Measurements from ENCODE around the gene POLR1H. TPM values are rescaled to one million over a fixed set of nuclear protein-coding genes. Genes with fewer than 3 reads are reported as not detected.

Gene POLR1H
- total RNA-seq, 1 experiment from 2014 or later = 31.9 TPM

DNA sequence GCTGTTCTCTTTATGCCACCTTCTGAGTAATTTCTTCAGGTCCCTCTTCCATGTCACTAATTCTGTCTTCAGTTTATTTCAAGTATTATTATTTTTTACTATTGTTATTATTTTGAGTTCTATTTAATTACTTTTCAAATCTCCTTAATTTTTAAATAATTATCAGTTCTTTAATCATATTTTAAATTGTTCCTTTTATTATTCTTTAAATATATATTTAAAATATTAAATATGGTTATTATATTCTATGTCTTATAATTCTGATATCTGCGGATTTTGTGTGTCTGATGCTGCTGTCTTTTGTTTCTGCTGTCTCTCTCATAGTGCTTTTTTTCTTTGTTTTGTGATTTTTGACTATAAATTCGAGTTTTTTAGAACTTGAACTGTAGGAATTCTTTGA is 2.2 kb downstream of the POLR1H start:
- H3K56ac ChIP-seq (ENCODE audit: insufficient read length, low read depth, low read length) = no peak overlapping the region
- H3K27ac Mint-ChIP-seq = no peak overlapping the region
- no peak overlapping the region for H3K4ac ChIP-seq (ENCODE audit: low read depth, low read length)
- H3K23ac ChIP-seq (ENCODE audit: insufficient read length, low read depth, low read length) = no peak overlapping the region
- H2BK5ac ChIP-seq (ENCODE audit: insufficient read length, low read length) = no peak overlapping the region
- no CpG with 5 or more reads among the region's 2 CpGs for WGBS (ENCODE audit: extremely low coverage, insufficient read length, low lambda C conversion rate)
- H2AFZ ChIP-seq (ENCODE audit: low read length) = no peak overlapping the region
- H2BK120ac ChIP-seq (ENCODE audit: low read depth, low read length, poor library complexity, severe bottlenecking) = no peak overlapping the region
- H3K9ac ChIP-seq (ENCODE audit: extremely low read depth, insufficient read length, low read length) = no peak overlapping the region
- H2BK12ac ChIP-seq (ENCODE audit: insufficient read length, low read depth, low read length) = no peak overlapping the region
- H3K14ac ChIP-seq (ENCODE audit: insufficient read depth, low read length) = no peak overlapping the region
- no peaks in the 10 kb centered on the region for H3K9me3 ChIP-seq (ENCODE audit: control insufficient read depth, low read depth, low read length)
- no peak overlapping the region for H4K8ac ChIP-seq (replicated peaks; ENCODE audit: insufficient read length, low read depth, low read length)
- no peak overlapping the region for H2AK5ac ChIP-seq (ENCODE audit: insufficient read length, low read length)
- TF ChIP-seq, protein P1, sequence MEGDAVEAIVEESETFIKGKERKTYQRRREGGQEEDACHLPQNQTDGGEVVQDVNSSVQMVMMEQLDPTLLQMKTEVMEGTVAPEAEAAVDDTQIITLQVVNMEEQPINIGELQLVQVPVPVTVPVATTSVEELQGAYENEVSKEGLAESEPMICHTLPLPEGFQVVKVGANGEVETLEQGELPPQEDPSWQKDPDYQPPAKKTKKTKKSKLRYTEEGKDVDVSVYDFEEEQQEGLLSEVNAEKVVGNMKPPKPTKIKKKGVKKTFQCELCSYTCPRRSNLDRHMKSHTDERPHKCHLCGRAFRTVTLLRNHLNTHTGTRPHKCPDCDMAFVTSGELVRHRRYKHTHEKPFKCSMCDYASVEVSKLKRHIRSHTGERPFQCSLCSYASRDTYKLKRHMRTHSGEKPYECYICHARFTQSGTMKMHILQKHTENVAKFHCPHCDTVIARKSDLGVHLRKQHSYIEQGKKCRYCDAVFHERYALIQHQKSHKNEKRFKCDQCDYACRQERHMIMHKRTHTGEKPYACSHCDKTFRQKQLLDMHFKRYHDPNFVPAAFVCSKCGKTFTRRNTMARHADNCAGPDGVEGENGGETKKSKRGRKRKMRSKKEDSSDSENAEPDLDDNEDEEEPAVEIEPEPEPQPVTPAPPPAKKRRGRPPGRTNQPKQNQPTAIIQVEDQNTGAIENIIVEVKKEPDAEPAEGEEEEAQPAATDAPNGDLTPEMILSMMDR (conservative IDR thresholded peaks at IDR 0.05) = no peak
- H3K79me2 ChIP-seq (ENCODE audit: insufficient read depth, low read length) = no peaks in the 10 kb centered on the region
- no peak overlapping the region for H3K18ac ChIP-seq (ENCODE audit: insufficient read length, low read depth, low read length)
- no peaks in the 10 kb centered on the region; a peak in 1 of 5 replicates for H3K9me3 Mint-ChIP-seq
- H3K36me3 Mint-ChIP-seq (ENCODE audit: insufficient read depth in 1 of 3, low read depth in 3 of 3) = peaks cover 1 to 10% (median 10%) of the 10 kb centered on the region in 3 experiments; a peak in 6 of 7 replicates
- peak overlapping the region in 1 of 2 experiments; percentile 15; a peak in 1 of 5 replicates for H3K4me3 Mint-ChIP-seq
- no peak overlapping the region for H3K27ac ChIP-seq (ENCODE audit: insufficient read length, low read depth, low read length)
- no peak for DNase-seq
- no peak overlapping the region for H2BK20ac ChIP-seq (ENCODE audit: low read depth, low read length, poor library complexity, severe bottlenecking)
- no peak overlapping the region for H3T11ph ChIP-seq (ENCODE audit: low read length)
- no peak overlapping the region for H2BK15ac ChIP-seq (ENCODE audit: low read depth, low read length)
- H4K5ac ChIP-seq (ENCODE audit: insufficient read length, low read depth, low read length) = no peak overlapping the region
- no peaks in the 10 kb centered on the region for H3K27me3 ChIP-seq (ENCODE audit: insufficient read depth, low read length)
- H3K27me3 Mint-ChIP-seq (ENCODE audit: low read depth) = peaks cover 3% of the 10 kb centered on the region; the same call in 1 of the 2 replicates
- no peaks in the 10 kb centered on the region for H4K20me1 ChIP-seq (ENCODE audit: control insufficient read depth, insufficient read depth, insufficient read length)
- no peak overlapping the region for H4K91ac ChIP-seq (ENCODE audit: insufficient read length, low read depth, low read length)
- no peak overlapping the region for H3K4me2 ChIP-seq (ENCODE audit: insufficient read depth, insufficient read length, low read length)
- H3K4me1 ChIP-seq (ENCODE audit: insufficient read depth, low read length) = 0 out of 2 replicates have a peak, but pooled peaks cover 4% of the 10 kb centered on the region
- H3K23me2 ChIP-seq (ENCODE audit: insufficient read length, low read depth, low read length, poor library complexity, severe bottlenecking) = peaks cover 26% of the 10 kb centered on the region
- H3K4me1 Mint-ChIP-seq = peaks cover 23 to 29% of the 10 kb centered on the region in 2 experiments
- H3K79me1 ChIP-seq (ENCODE audit: insufficient read depth, low read depth, low read length, poor library complexity, severe bottlenecking) = no peaks in the 10 kb centered on the region

Measured in H9 (cell line).